ENCODE results near the gene HEMGN.

- TF ChIP-seq CTCF (conservative IDR thresholded peaks at IDR 0.05; ENCODE audit: low read depth, low read length) = no peak
- no peak for TF ChIP-seq RAD21 (IDR thresholded peaks at IDR 0.05; ENCODE audit: low read length)
- no peak for TF ChIP-seq POLR2A (IDR thresholded peaks at IDR 0.05; ENCODE audit: low read depth, low read length)
- TF ChIP-seq MXI1 (IDR thresholded peaks at IDR 0.05; ENCODE audit: borderline replicate concordance, low read depth, low read length) = no peak
- no peak for TF ChIP-seq MAFK (IDR thresholded peaks at IDR 0.05; ENCODE audit: low read depth, low read length)
- no peak for TF ChIP-seq RFX5 (IDR thresholded peaks at IDR 0.05; ENCODE audit: low read depth, low read length)
- TF ChIP-seq SMC3 (IDR thresholded peaks at IDR 0.05; ENCODE audit: low read depth, low read length) = no peak
- no peak for TF ChIP-seq CEBPB (IDR thresholded peaks at IDR 0.05; ENCODE audit: low read depth, low read length)
- TF ChIP-seq MAZ (IDR thresholded peaks at IDR 0.05; ENCODE audit: borderline replicate concordance, low read depth, low read length) = no peak
These were observed 24.2 kb upstream of the HEMGN start for GRCh38 chr9:97962136-97962535.
